ENCODE data around the gene MIOS. TPM values are rescaled to one million over a fixed set of nuclear protein-coding genes. Genes with fewer than 3 reads are reported as not detected.

MIOS gene
- total RNA-seq, 1 experiment from 2014 or later, result 65.4 TPM

DNA sequence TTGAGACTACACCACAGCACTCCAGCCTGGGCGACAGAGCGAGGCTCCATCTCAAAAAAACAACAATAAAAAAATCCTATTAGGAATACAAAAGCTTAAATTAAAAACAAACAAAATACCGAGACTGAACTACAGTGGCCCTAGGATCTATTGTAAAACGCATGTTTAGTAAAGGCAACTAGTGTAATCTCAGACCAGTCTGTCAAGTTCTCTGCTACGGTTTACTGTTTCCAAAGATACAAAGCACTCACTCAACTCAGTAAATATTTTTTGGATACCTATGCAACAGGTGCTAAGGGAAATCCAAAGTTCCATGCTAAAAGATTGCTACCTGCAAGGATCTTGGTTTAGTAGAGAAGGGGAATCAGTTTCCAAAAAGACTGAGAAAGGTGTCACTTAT is 3.4 kb upstream of the MIOS start:
- POLR2A ChIA-PET, result interaction anchor here (0.8 to 8.1 kb wide), 18 partner anchors 9 to 653 kb away, joined by 3 to 235 read pairs (median 6); partner anchors contain the start of genes C1GALT1 and UMAD1
- H3K27me3 Mint-ChIP-seq (ENCODE audit: insufficient read depth, unreplicated experiment), result no peaks in the 10 kb centered on the region
- peaks cover 5% of the 10 kb centered on the region for H3K36me3 Mint-ChIP-seq (ENCODE audit: insufficient read depth, unreplicated experiment)
- no peaks in the 10 kb centered on the region for H3K4me1 Mint-ChIP-seq (ENCODE audit: insufficient read depth, unreplicated experiment)
- peaks cover 10% of the 10 kb centered on the region for H3K9me3 Mint-ChIP-seq (ENCODE audit: unreplicated experiment)
- no TSS peak for BruUV-seq (replicated peaks)
- intact Hi-C loops (cut with micrococcal nuclease), result loop anchor here (10.0 kb wide), 1 partner anchor 402 kb away; the partner anchor contains the start of gene GLCCI1
- TF ChIP-seq, protein P1, sequence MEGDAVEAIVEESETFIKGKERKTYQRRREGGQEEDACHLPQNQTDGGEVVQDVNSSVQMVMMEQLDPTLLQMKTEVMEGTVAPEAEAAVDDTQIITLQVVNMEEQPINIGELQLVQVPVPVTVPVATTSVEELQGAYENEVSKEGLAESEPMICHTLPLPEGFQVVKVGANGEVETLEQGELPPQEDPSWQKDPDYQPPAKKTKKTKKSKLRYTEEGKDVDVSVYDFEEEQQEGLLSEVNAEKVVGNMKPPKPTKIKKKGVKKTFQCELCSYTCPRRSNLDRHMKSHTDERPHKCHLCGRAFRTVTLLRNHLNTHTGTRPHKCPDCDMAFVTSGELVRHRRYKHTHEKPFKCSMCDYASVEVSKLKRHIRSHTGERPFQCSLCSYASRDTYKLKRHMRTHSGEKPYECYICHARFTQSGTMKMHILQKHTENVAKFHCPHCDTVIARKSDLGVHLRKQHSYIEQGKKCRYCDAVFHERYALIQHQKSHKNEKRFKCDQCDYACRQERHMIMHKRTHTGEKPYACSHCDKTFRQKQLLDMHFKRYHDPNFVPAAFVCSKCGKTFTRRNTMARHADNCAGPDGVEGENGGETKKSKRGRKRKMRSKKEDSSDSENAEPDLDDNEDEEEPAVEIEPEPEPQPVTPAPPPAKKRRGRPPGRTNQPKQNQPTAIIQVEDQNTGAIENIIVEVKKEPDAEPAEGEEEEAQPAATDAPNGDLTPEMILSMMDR (IDR thresholded peaks at IDR 0.05; ENCODE audit: unreplicated experiment), result no peak
- H3K4me3 Mint-ChIP-seq (ENCODE audit: unreplicated experiment), result no peak overlapping the region
- CTCF ChIA-PET, result interaction anchor here (1.0 to 1.6 kb wide), 2 partner anchors 9 to 26 kb away, joined by 3 to 4 read pairs; no protein-coding TSS in a partner anchor
- no peak overlapping the region for H3K27ac Mint-ChIP-seq (ENCODE audit: low read depth, unreplicated experiment)
- DNase-seq (ENCODE audit: unreplicated experiment), result no peak

DNA sequence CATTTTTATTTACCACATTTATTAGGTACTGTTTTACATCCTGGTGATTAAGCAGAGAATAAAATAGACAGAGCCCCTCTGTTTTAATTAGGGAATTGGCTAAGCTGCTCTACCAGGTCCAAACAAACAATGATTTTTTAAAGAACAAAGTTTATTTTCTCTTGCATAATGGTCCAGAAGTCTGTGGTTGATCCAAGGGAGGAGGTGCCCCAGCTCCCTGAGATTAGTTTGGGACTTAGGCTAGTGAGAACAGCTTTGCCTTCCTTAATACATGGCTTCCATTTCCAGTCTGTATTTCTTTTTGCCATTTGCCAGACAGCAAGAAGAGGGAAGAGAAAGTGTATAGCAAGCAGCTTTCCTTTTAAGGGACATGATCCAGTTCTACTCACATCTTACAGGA is 2.9 kb upstream of the MIOS start:
- Mint-ChIP-seq H3K9me3 (ENCODE audit: unreplicated experiment) (peaks cover 5% of the 10 kb centered on the region), H3K4me3 (ENCODE audit: unreplicated experiment) (no peak overlapping the region), H3K27ac (ENCODE audit: low read depth, unreplicated experiment) (no peak overlapping the region), H3K36me3 (ENCODE audit: insufficient read depth, unreplicated experiment) (peaks cover 2% of the 10 kb centered on the region), H3K4me1 (ENCODE audit: insufficient read depth, unreplicated experiment) (no peaks in the 10 kb centered on the region), H3K27me3 (ENCODE audit: insufficient read depth, unreplicated experiment) (no peaks in the 10 kb centered on the region)
- DNase-seq (ENCODE audit: unreplicated experiment), result no peak
- intact Hi-C loops (cut with micrococcal nuclease), result loop anchor here (10.0 kb wide), 1 partner anchor 401 kb away; the partner anchor contains the start of gene GLCCI1
- ChIA-PET POLR2A (interaction anchor here (0.8 to 8.1 kb wide), 25 partner anchors 9 to 652 kb away, joined by 3 to 235 read pairs (median 5); partner anchors contain the start of genes C1GALT1 and UMAD1), CTCF (interaction anchor here (1.0 to 1.6 kb wide), 3 partner anchors 9 to 27 kb away, joined by 3 to 5 read pairs (median 4); no protein-coding TSS in a partner anchor)
- TF ChIP-seq, protein P1 (IDR thresholded peaks at IDR 0.05; ENCODE audit: unreplicated experiment), result no peak
- BruUV-seq (replicated peaks), result TSS peak; percentile 51

DNA sequence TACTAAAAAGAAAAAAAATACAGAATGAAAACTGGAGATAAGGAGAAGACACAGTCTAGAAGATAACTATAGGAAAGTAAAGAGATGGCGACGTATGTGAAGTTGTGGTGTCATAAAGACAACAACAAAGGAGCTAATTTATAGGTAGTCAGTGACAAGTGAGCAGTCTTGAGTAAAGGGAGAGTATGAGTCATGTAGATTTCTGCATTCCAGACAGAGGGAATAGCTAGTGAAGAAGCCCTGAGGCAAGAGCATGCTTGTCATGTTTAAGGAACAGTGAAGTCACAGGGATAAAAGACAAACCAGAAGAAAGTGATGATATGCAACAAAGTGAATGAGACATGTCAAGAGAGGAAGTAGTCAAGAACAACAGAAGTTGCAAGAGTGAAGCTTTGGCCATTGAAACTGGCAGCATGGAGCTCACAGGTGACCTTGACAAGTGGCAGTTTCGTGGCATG is 2.3 kb upstream of the MIOS start:
- TF ChIP-seq, protein P1 (IDR thresholded peaks at IDR 0.05; ENCODE audit: unreplicated experiment), result no peak
- CTCF ChIA-PET, result interaction anchor here (0.7 to 1.6 kb wide), 6 partner anchors 10 to 141 kb away, joined by 3 to 5 read pairs (median 4); no protein-coding TSS in a partner anchor
- peaks cover 5% of the 10 kb centered on the region for H3K36me3 Mint-ChIP-seq (ENCODE audit: insufficient read depth, unreplicated experiment)
- no peak overlapping the region for H3K27ac Mint-ChIP-seq (ENCODE audit: low read depth, unreplicated experiment)
- DNase-seq (ENCODE audit: unreplicated experiment), result peak; percentile 90
- intact Hi-C loops (cut with micrococcal nuclease), result loop anchor here (10.0 kb wide), 1 partner anchor 400 kb away; the partner anchor contains the start of gene GLCCI1
- BruUV-seq (replicated peaks), result no TSS peak
- H3K27me3 Mint-ChIP-seq (ENCODE audit: insufficient read depth, unreplicated experiment), result no peaks in the 10 kb centered on the region
- POLR2A ChIA-PET, result interaction anchor here (1.0 to 8.1 kb wide), 24 partner anchors 8 to 652 kb away, joined by 3 to 235 read pairs (median 5); partner anchors contain the start of genes C1GALT1 and UMAD1
- no peak overlapping the region for H3K4me3 Mint-ChIP-seq (ENCODE audit: unreplicated experiment)
- peaks cover 4% of the 10 kb centered on the region for H3K4me1 Mint-ChIP-seq (ENCODE audit: insufficient read depth, unreplicated experiment)
- no peaks in the 10 kb centered on the region for H3K9me3 Mint-ChIP-seq (ENCODE audit: unreplicated experiment)

DNA sequence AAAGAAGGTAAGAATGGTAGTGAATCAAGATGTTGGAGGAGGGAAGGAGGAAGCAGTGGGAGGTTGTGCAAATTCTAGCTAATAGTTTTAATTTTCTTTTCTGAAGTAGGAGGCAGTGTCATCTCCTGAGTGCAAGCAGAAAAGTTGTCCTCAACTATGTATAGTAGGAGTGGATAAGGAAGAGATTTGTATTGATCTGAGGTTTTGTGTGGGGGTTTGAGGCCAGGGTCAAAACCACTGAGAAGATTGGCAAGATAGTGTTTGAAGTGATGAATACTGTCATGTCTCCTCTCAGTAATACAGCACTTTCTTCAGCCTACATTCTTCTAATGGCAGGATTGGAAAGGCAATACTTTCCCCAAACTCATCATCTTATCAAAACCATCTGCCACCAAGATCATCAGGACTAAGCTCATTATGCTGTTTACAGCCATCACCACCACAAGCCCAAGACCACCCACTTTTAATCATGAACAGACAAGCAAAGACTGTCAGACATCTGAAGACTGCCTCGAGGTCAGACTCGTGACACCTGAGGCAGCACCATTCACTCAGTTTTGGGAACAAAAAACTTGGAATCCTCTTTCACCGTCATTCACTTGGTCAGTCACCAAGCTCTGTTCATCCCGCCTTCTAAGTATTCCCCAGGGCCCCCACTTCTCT is 1.5 kb upstream of the MIOS start:
- Mint-ChIP-seq H3K27ac (ENCODE audit: low read depth, unreplicated experiment) (no peak overlapping the region), H3K36me3 (ENCODE audit: insufficient read depth, unreplicated experiment) (peaks cover 7% of the 10 kb centered on the region), H3K9me3 (ENCODE audit: unreplicated experiment) (no peaks in the 10 kb centered on the region), H3K27me3 (ENCODE audit: insufficient read depth, unreplicated experiment) (no peaks in the 10 kb centered on the region), H3K4me1 (ENCODE audit: insufficient read depth, unreplicated experiment) (peaks cover 12% of the 10 kb centered on the region), H3K4me3 (ENCODE audit: unreplicated experiment) (no peak overlapping the region)
- intact Hi-C loops (cut with micrococcal nuclease), result loop anchor here (10.0 kb wide), 1 partner anchor 400 kb away; the partner anchor contains the start of gene GLCCI1
- POLR2A ChIA-PET, result interaction anchor here (0.6 to 8.1 kb wide), 18 partner anchors 13 to 465 kb away, joined by 3 to 235 read pairs (median 4); partner anchors contain the start of genes C1GALT1 and UMAD1
- CTCF ChIA-PET, result interaction anchor here (0.7 to 1.6 kb wide), 7 partner anchors 11 to 613 kb away, joined by 3 to 5 read pairs (median 4); partner anchors contain the start of gene C1GALT1
- TF ChIP-seq, protein P1 (IDR thresholded peaks at IDR 0.05; ENCODE audit: unreplicated experiment), result no peak
- BruUV-seq (replicated peaks), result no TSS peak
- no peak for DNase-seq (ENCODE audit: unreplicated experiment)

Measured in MCF 10A (cell line).